ENCODE data around the gene CASP10. TPM values are rescaled to one million over a fixed set of nuclear protein-coding genes. Genes with fewer than 3 reads are reported as not detected.
"Not testable (repeated sequence)": the region's sequence is repeated elsewhere in the genome, so short reads cannot be mapped to it uniquely, and the experiment has no call there.

Gene CASP10
- total RNA-seq, 3 donors from 2014 or later: 5.7 to 13.1 (median 9.6) TPM

DNA sequence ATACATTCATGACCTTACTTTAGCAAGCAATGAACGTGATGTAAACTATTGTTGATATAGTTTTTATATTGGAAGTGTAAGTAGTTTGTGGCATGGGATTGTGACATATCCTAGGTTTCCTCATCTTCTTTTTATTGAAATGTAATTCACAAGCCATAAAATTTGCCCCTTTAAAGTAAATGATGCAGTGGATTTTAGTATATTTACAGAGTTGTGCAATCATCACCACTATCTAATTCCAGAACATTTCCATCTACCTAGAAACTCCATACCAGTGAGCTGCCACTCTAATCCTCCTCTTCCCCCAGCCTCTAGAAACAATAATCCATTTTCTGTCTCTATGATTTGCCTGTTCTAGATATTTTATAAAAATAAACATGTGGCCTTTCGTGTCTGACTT is 10.7 kb upstream of the CASP10 start:
- H3K4me3 ChIP-seq: no peak overlapping the region
- intact Hi-C loops (cut with DNase I; ENCODE audit: low total_unique reads): no loop called here

DNA sequence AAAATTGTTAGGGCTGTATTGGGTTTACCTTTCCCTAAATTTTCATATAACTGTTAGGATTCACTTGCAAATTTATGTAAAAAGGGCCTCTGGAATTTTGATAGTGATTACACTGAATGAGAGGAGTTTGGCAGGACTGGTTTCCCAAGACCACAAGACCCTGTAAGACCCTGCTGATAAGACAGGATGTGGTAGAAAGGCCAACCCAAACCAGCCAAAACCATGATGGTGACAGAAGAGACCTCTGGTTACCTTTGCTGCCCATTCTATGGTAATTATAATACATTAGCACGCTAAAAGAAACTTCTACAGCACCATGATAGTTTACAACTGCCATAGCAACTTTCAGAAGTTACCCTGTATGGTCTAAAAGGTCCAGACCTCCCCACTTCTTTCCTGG is 8.3 kb upstream of the CASP10 start:
- Histone ChIP-seq H3K9me3 (no peaks in the 10 kb centered on the region), H3K4me3 (no peak overlapping the region), H3K36me3 (no peaks in the 10 kb centered on the region), H3K27ac (no peak overlapping the region), H3K27me3 (no peaks in the 10 kb centered on the region), H3K4me1 (no peaks in the 10 kb centered on the region)
- no peak for DNase-seq (ENCODE audit: low spot score in 2 of 2)
- intact Hi-C loops (cut with DNase I; ENCODE audit: low total_unique reads): no loop called here
- TF ChIP-seq, protein P1, sequence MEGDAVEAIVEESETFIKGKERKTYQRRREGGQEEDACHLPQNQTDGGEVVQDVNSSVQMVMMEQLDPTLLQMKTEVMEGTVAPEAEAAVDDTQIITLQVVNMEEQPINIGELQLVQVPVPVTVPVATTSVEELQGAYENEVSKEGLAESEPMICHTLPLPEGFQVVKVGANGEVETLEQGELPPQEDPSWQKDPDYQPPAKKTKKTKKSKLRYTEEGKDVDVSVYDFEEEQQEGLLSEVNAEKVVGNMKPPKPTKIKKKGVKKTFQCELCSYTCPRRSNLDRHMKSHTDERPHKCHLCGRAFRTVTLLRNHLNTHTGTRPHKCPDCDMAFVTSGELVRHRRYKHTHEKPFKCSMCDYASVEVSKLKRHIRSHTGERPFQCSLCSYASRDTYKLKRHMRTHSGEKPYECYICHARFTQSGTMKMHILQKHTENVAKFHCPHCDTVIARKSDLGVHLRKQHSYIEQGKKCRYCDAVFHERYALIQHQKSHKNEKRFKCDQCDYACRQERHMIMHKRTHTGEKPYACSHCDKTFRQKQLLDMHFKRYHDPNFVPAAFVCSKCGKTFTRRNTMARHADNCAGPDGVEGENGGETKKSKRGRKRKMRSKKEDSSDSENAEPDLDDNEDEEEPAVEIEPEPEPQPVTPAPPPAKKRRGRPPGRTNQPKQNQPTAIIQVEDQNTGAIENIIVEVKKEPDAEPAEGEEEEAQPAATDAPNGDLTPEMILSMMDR (IDR thresholded peaks at IDR 0.05): no peak
- TF ChIP-seq POLR2A (IDR thresholded peaks at IDR 0.05): no peak
- no peak for TF ChIP-seq POLR2AphosphoS5 (IDR thresholded peaks at IDR 0.05)

More for the DNA sequence above, 10.7 kb upstream of the CASP10 start:
- no peak overlapping the region for H3K27ac ChIP-seq
- no peaks in the 10 kb centered on the region for H3K27me3 ChIP-seq
- H3K36me3 ChIP-seq: no peaks in the 10 kb centered on the region
- H3K4me1 ChIP-seq: no peaks in the 10 kb centered on the region
- DNase-seq (ENCODE audit: low spot score in 2 of 2): no peak
- no peaks in the 10 kb centered on the region for H3K9me3 ChIP-seq
- TF ChIP-seq, protein P1 (IDR thresholded peaks at IDR 0.05): no peak
- TF ChIP-seq POLR2A (IDR thresholded peaks at IDR 0.05) (no peak), POLR2AphosphoS5 (IDR thresholded peaks at IDR 0.05) (no peak)

DNA sequence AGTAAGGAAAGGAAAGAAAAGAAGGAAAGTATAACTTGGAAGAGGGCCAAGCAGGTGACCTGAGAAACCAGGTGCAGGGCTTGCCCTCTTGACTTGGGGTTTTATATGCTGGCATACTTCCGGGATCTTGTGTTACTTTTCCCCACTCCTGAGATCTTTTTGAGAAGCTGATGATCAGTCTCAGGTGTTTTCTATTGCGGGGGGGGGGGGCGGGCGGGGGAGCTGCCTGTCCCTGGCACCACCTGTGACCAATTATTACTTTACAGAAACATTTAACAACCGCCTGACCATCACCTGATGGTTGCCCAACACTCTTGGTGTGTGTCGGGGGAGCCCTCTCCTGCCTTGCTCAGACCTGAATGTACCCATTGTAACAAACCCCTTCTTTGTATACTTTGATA is 6.9 kb upstream of the CASP10 start:
- no peak for DNase-seq (ENCODE audit: low spot score in 2 of 2)
- Histone ChIP-seq H3K27me3 (no peaks in the 10 kb centered on the region), H3K36me3 (no peaks in the 10 kb centered on the region), H3K4me1 (no peaks in the 10 kb centered on the region), H3K9me3 (no peaks in the 10 kb centered on the region), H3K27ac (no peak overlapping the region), H3K4me3 (no peak overlapping the region)
- TF ChIP-seq POLR2A (IDR thresholded peaks at IDR 0.05) (no peak), POLR2AphosphoS5 (IDR thresholded peaks at IDR 0.05) (no peak)
- TF ChIP-seq, protein P1 (IDR thresholded peaks at IDR 0.05): no peak
- intact Hi-C loops (cut with DNase I; ENCODE audit: low total_unique reads): no loop called here

DNA sequence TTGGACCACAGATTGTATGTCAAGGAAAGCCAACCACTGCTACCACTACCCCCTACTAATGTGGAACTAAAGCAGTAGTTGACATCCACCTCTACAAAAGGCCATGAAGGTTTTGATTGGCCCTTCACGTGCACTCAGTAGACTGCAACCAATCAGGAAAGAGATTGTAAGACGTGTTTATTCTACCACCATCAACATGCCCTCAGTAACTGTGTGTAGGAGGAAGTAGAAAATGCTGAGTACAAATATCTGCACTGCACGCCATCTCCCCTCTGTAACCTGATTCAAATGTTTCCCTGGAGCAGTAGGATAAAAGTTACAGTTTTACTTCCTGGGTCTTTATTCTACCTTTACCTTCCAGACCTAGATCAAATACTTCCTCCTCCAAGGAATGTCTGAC is 2.9 kb upstream of the CASP10 start:
- TF ChIP-seq, protein P1 (IDR thresholded peaks at IDR 0.05): no peak
- no peak for TF ChIP-seq POLR2A (IDR thresholded peaks at IDR 0.05)
- TF ChIP-seq POLR2AphosphoS5 (IDR thresholded peaks at IDR 0.05): no peak
- Histone ChIP-seq H3K4me1 (no peaks in the 10 kb centered on the region), H3K9me3 (no peaks in the 10 kb centered on the region), H3K4me3 (no peak overlapping the region), H3K27ac (no peak overlapping the region), H3K27me3 (no peaks in the 10 kb centered on the region), H3K36me3 (no peaks in the 10 kb centered on the region)
- no peak for DNase-seq (ENCODE audit: low spot score in 2 of 2)
- intact Hi-C loops (cut with DNase I; ENCODE audit: low total_unique reads): no loop called here

DNA sequence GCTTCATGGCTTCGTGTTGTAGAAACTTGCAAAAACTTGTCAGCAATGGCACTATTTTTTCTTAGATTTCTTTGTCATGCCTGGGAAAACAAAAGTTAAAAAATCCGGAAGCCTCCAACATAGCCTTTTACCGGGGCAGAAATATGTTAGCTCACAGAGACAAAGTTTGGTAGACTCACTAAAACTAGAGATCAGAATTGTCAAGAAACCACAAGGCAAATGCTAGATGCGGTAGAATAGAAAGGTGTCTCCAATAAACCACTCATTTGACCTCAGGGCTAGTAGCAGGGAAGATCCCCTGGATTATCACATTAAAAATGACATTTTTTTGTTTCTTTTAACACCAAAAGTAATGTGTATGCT is 405 bp downstream of the CASP10 start:
- Histone ChIP-seq H3K36me3 (no peaks in the 10 kb centered on the region), H3K9me3 (no peaks in the 10 kb centered on the region), H3K27me3 (no peaks in the 10 kb centered on the region), H3K27ac (no peak overlapping the region), H3K4me3 (peak overlapping the region; percentile 43 to 58 (median 44)), H3K4me1 (no peaks in the 10 kb centered on the region)
- intact Hi-C loops (cut with DNase I; ENCODE audit: low total_unique reads): no loop called here
- TF ChIP-seq POLR2AphosphoS5 (IDR thresholded peaks at IDR 0.05): no peak
- TF ChIP-seq, protein P1 (IDR thresholded peaks at IDR 0.05): no peak
- TF ChIP-seq POLR2A (IDR thresholded peaks at IDR 0.05): no peak
- no peak for DNase-seq (ENCODE audit: low spot score in 2 of 2)

DNA sequence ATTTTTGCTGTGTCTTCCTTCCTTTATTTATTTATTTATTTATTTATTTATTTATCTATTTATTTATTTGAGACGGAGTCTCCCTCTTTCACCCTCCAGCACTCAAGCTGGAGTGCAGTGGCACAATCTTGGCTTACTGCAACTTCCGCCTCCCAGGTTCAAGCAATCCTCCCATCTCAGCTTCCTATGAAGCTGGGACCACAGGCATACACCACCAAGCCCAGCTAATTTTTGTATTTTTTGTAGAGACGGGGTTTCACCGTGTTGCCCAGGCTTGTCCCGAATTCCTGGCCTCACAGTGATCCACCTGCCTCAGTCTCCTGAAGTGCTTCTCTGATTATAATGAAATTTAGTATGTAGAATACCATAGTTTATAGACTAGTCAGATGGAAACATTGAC is 894 bp downstream of the CASP10 start:
- peak overlapping the region; percentile 43 to 58 (median 44) for H3K4me3 ChIP-seq
- H3K27ac ChIP-seq; H3K36me3 ChIP-seq; H3K27me3 ChIP-seq; intact Hi-C loops (cut with DNase I; ENCODE audit: low total_unique reads); H3K9me3 ChIP-seq; H3K4me1 ChIP-seq; DNase-seq (ENCODE audit: low spot score in 2 of 2): not testable (repeated sequence)

DNA sequence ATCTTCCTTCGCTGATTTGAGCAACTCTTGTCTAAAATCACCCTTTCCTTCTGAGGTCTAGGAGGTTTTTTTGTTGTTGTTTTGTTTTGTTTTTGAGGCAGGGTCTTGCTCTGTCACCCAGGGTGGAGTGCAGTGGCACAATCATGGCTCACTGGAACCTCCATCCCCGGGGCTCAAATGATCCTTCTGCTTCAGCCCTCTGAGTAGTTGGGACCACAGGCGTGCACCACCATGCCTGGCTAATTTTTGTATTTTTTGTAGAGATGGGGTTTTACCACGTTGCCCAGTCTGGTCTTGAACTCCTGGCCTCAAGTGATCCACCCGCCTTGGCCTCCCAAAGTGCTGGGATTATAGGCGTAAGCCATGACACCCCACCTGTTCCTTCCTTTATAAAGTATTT is 1.3 kb downstream of the CASP10 start:
- intact Hi-C loops (cut with DNase I; ENCODE audit: low total_unique reads); H3K9me3 ChIP-seq; H3K27ac ChIP-seq; H3K27me3 ChIP-seq; H3K36me3 ChIP-seq; H3K4me1 ChIP-seq; DNase-seq (ENCODE audit: low spot score in 2 of 2): not testable (repeated sequence)
- H3K4me3 ChIP-seq: peak overlapping the region; percentile 43 to 58 (median 44)

All from breast epithelium (tissue), 4 donors.